Neutrophil (primary cell): ENCODE measurements around the gene JARID2.
A peak's percentile ranks its signal among the peaks of the same experiment; 100 is the strongest.

Source experiments
- H3K27ac ChIP-seq: fragments of 200-600 bp; sonication (generic); 2 replicates; pipeline ENCODE4 v1.5.1; 2016; ENCODE audit warnings: mild to moderate bottlenecking, moderate library complexity
- H3K27me3 ChIP-seq: fragments of 200-600 bp; sonication (generic); 2 replicates; pipeline ENCODE4 v1.6.0; 2016; ENCODE audit warnings: mild to moderate bottlenecking
- H3K36me3 ChIP-seq: fragments of 200-600 bp; sonication (generic); 2 replicates; pipeline ENCODE4 v1.5.1; 2017
- H3K4me1 ChIP-seq, 2 experiments: fragments of 200-600 bp in 1 of 2; sonication (generic) in 1 of 2; 1 replicate in 1 of 2; 2 replicates in 1 of 2; pipeline versions ENCODE4 v1.5.1 to v1.6.1; 2013 to 2016; ENCODE audit warnings: low read depth in 1 of 2, low read length in 1 of 2, mild to moderate bottlenecking in 1 of 2, moderate library complexity in 1 of 2; ENCODE audit not compliant: control insufficient read depth in 1 of 2, insufficient read depth in 1 of 2
- H3K4me3 ChIP-seq, 2 experiments: fragments of 200-600 bp in 1 of 2; sonication (generic) in 1 of 2; 1 replicate in 1 of 2; 2 replicates in 1 of 2; pipeline ENCODE4 v1.5.1; 2013 to 2016; ENCODE audit warnings: low read depth in 1 of 2, low read length in 1 of 2, mild to moderate bottlenecking in 1 of 2, moderate library complexity in 1 of 2
- H3K9me3 ChIP-seq: fragments of 200-600 bp; sonication (generic); 2 replicates; pipeline ENCODE4 v1.5.1; 2016
- CTCF ChIP-seq: fragments of 200-600 bp; sonication (generic); IDR thresholded peaks from 2 replicates; pipeline ENCODE4 v1.5.1; 2016; ENCODE audit warnings: antibody characterized with exemption

JARID2 gene

DNA sequence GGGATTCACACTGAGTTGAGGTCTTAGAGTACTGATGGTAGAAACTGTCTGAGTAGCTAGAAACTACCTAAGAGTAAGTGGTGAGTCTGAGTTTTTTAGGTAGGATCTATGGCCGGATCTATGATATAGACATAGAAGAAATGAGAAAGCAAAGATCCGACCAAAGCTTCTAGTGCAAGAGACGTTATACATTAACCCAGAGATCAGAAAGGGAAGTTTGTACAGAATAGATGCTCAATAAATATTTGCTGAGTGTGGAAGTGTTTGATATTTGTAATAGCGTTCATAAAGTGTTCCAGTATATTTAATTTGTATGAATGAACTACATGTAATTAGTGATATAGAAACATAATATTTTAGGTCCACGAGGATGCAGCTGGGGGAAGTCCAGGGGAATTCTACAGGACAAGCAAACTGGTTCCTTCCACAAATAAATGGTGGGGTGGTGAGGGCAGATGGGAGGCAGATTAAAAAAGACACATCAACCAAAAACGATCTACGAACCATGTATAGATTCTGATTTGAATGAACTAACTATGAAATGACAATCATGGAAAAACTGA is 31.9 kb upstream of the JARID2 start:
- H3K27me3 ChIP-seq, result no peaks in the 10 kb centered on the region
- TF ChIP-seq CTCF, result no peak
- H3K9me3 ChIP-seq, result no peaks in the 10 kb centered on the region
- no peak overlapping the region for H3K4me3 ChIP-seq
- H3K36me3 ChIP-seq, result no peaks in the 10 kb centered on the region
- no peak overlapping the region for H3K27ac ChIP-seq
- peaks cover 7% of the 10 kb centered on the region in 2 experiments for H3K4me1 ChIP-seq

GRCh38 chr6:15218401-15218800 is 27.5 kb upstream of the JARID2 start:
- H3K27ac ChIP-seq, result peak overlapping the region; percentile 91
- H3K36me3 ChIP-seq, result no peaks in the 10 kb centered on the region
- no peaks in the 10 kb centered on the region for H3K9me3 ChIP-seq
- H3K4me3 ChIP-seq, result no peak overlapping the region
- H3K27me3 ChIP-seq, result no peaks in the 10 kb centered on the region
- TF ChIP-seq CTCF, result no peak
- H3K4me1 ChIP-seq, result peaks cover 36 to 37% of the 10 kb centered on the region in 2 experiments

GRCh38 chr6:15220062-15220461 is 25.8 kb upstream of the JARID2 start:
- Histone ChIP-seq H3K4me1 (peaks cover 36 to 37% of the 10 kb centered on the region in 2 experiments), H3K4me3 (peak overlapping the region; percentile 38 to 46), H3K9me3 (no peaks in the 10 kb centered on the region), H3K36me3 (no peaks in the 10 kb centered on the region), H3K27me3 (no peaks in the 10 kb centered on the region), H3K27ac (peak overlapping the region; percentile 91)
- TF ChIP-seq CTCF, result no peak

GRCh38 chr6:15227827-15228318 is 18.0 kb upstream of the JARID2 start:
- H3K4me3 ChIP-seq, result no peak overlapping the region
- no peaks in the 10 kb centered on the region for H3K27me3 ChIP-seq
- no peaks in the 10 kb centered on the region for H3K9me3 ChIP-seq
- peaks cover 5% of the 10 kb centered on the region in 2 experiments for H3K4me1 ChIP-seq
- no peak overlapping the region for H3K27ac ChIP-seq
- H3K36me3 ChIP-seq, result no peaks in the 10 kb centered on the region
- no peak for TF ChIP-seq CTCF

DNA sequence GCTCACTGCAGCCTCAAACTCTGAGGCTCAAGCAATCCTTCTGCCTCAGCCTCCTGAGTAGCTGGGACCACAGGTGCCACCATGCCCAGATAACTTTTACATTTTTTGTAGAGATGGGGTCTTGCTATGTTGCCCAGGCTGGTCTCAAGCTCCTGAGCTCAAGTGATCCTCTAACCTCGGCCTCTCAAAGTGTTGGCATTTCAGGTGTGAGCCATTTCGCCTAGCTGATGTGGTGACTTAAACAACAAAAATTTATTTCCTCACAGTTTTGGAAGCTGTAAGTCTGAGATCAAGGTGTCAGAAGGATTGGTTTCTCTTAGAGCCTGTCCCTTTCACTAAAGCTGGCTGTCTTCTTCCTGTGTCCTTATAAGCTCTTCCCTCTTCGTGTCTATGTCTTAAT is 15.0 kb upstream of the JARID2 start:
- H3K27ac ChIP-seq, result no peak overlapping the region
- TF ChIP-seq CTCF, result no peak
- H3K4me3 ChIP-seq, result no peak overlapping the region
- H3K36me3 ChIP-seq, result no peaks in the 10 kb centered on the region
- H3K27me3 ChIP-seq, result no peaks in the 10 kb centered on the region
- H3K4me1 ChIP-seq, result no peaks in the 10 kb centered on the region
- no peaks in the 10 kb centered on the region for H3K9me3 ChIP-seq
